H9 (cell line): ENCODE results near the gene OLFM1. TPM values are rescaled to one million over a fixed set of nuclear protein-coding genes. Genes with fewer than 3 reads are reported as not detected.

Source experiments
- DNase-seq: peaks from one replicate; pipeline ENCODE4 v3.0.0-alpha.2; 2017
- H2AFZ ChIP-seq: one replicate; pipeline ENCODE4 v1.6.1; 2013; ENCODE audit warnings: mild to moderate bottlenecking, low read length, control low read depth, moderate library complexity
- H2AK5ac ChIP-seq: 2 replicates; pipeline ENCODE4 v1.6.1; 2013; ENCODE audit warnings: low read length, control low read depth, mixed read lengths; ENCODE audit not compliant: insufficient read length
- H2BK120ac ChIP-seq: one replicate; pipeline ENCODE4 v1.6.1; 2013; ENCODE audit warnings: low read depth, mild to moderate bottlenecking, low read length, control low read depth, inconsistent platforms; ENCODE audit not compliant: poor library complexity, severe bottlenecking
- H2BK12ac ChIP-seq: 2 replicates; pipeline ENCODE4 v1.6.1; 2013; ENCODE audit warnings: low read length, control low read depth, mixed read lengths, low read depth; ENCODE audit not compliant: insufficient read length
- H2BK15ac ChIP-seq: 2 replicates; pipeline ENCODE4 v1.6.1; 2013; ENCODE audit warnings: low read depth, low read length, control low read depth
- H2BK20ac ChIP-seq: one replicate; pipeline ENCODE4 v1.6.1; 2013; ENCODE audit warnings: low read depth, mild to moderate bottlenecking, low read length, control low read depth, inconsistent platforms; ENCODE audit not compliant: poor library complexity, severe bottlenecking
- H2BK5ac ChIP-seq: 2 replicates; pipeline ENCODE4 v1.6.1; 2013; ENCODE audit warnings: low read length, control low read depth, mixed read lengths; ENCODE audit not compliant: insufficient read length
- H3K14ac ChIP-seq: 2 replicates; pipeline ENCODE4 v1.6.1; 2013; ENCODE audit warnings: low read length, control low read depth; ENCODE audit not compliant: insufficient read depth
- H3K18ac ChIP-seq: 2 replicates; pipeline ENCODE4 v1.6.1; 2013; ENCODE audit warnings: low read depth, mild to moderate bottlenecking, mixed read lengths, low read length, control low read depth; ENCODE audit not compliant: insufficient read length
- H3K23ac ChIP-seq: 2 replicates; pipeline ENCODE4 v1.6.1; 2013; ENCODE audit warnings: low read length, control low read depth, mixed read lengths, low read depth; ENCODE audit not compliant: insufficient read length
- H3K23me2 ChIP-seq: 2 replicates; pipeline ENCODE4 v1.6.1; 2013; ENCODE audit warnings: low read depth, mild to moderate bottlenecking, mixed read lengths, low read length, control low read depth; ENCODE audit not compliant: insufficient read length, poor library complexity, severe bottlenecking
- H3K27ac ChIP-seq: 2 replicates; pipeline ENCODE4 v1.5.1; 2013; ENCODE audit warnings: low read length, control low read depth, mixed read lengths, low read depth; ENCODE audit not compliant: insufficient read length
- H3K27me3 ChIP-seq: 2 replicates; pipeline ENCODE4 v1.6.1; 2013; ENCODE audit warnings: low read length, control low read depth, inconsistent platforms; ENCODE audit not compliant: insufficient read depth
- H3K4ac ChIP-seq: 2 replicates; pipeline ENCODE4 v1.6.1; 2013; ENCODE audit warnings: low read depth, mild to moderate bottlenecking, control low read depth, inconsistent platforms, low read length, moderate library complexity
- H3K4me1 ChIP-seq: 2 replicates; pipeline ENCODE4 v1.6.1; 2013; ENCODE audit warnings: low read length, control low read depth, inconsistent platforms; ENCODE audit not compliant: insufficient read depth
- H3K4me2 ChIP-seq: 2 replicates; pipeline ENCODE4 v1.6.1; 2013; ENCODE audit warnings: low read length, control low read depth, mixed read lengths; ENCODE audit not compliant: insufficient read length, insufficient read depth
- H3K56ac ChIP-seq: 2 replicates; pipeline ENCODE4 v1.6.1; 2013; ENCODE audit warnings: low read depth, mild to moderate bottlenecking, mixed read lengths, low read length, control low read depth; ENCODE audit not compliant: insufficient read length
- H3K79me1 ChIP-seq: 2 replicates; pipeline ENCODE4 v1.6.1; 2013; ENCODE audit warnings: low read depth, mild to moderate bottlenecking, moderate library complexity, low read length, control low read depth, inconsistent platforms; ENCODE audit not compliant: insufficient read depth, poor library complexity, severe bottlenecking
- H3K79me2 ChIP-seq: 2 replicates; pipeline ENCODE4 v1.6.1; 2013; ENCODE audit warnings: low read length, control low read depth, inconsistent platforms; ENCODE audit not compliant: insufficient read depth
- H3K9ac ChIP-seq: 2 replicates; pipeline ENCODE4 v1.6.1; 2013; ENCODE audit warnings: low read length, control low read depth, mixed read lengths; ENCODE audit not compliant: insufficient read length; ENCODE audit errors: extremely low read depth
- H3K9me3 ChIP-seq: one replicate; pipeline ENCODE4 v1.6.1; 2013; ENCODE audit warnings: low read depth, low read length, inconsistent platforms; ENCODE audit not compliant: control insufficient read depth
- H3T11ph ChIP-seq: one replicate; pipeline ENCODE4 v1.6.1; 2013; ENCODE audit warnings: mild to moderate bottlenecking, low read length, control low read depth, inconsistent platforms
- H4K20me1 ChIP-seq: one replicate; pipeline ENCODE4 v1.6.1; 2013; ENCODE audit not compliant: control insufficient read depth, insufficient read length, insufficient read depth
- H4K5ac ChIP-seq: 2 replicates; pipeline ENCODE4 v1.6.1; 2013; ENCODE audit warnings: low read depth, mild to moderate bottlenecking, mixed read lengths, low read length, control low read depth; ENCODE audit not compliant: insufficient read length
- H4K8ac ChIP-seq: replicated peaks from 2 replicates; pipeline ENCODE4 v1.6.1; 2013; ENCODE audit warnings: low read length, control low read depth, mixed read lengths, low read depth; ENCODE audit not compliant: insufficient read length
- H4K91ac ChIP-seq: 2 replicates; pipeline ENCODE4 v1.6.1; 2013; ENCODE audit warnings: low read depth, mild to moderate bottlenecking, moderate library complexity, mixed read lengths, low read length, control low read depth; ENCODE audit not compliant: insufficient read length
- H3K27ac Mint-ChIP-seq, 3 experiments: 2 replicates in 2 of 3; 3 replicates in 1 of 3; pipeline ENCODE4 v1.8.0; 2020 to 2021; ENCODE audit warnings: mixed read lengths in 3 of 3, mild to moderate bottlenecking in 1 of 3, moderate library complexity in 1 of 3
- H3K27me3 Mint-ChIP-seq: 2 replicates; pipeline ENCODE4 v1.8.0; 2021; ENCODE audit warnings: low read depth, mild to moderate bottlenecking, moderate library complexity, mixed read lengths
- H3K36me3 Mint-ChIP-seq, 3 experiments: 2 replicates in 2 of 3; 3 replicates in 1 of 3; pipeline ENCODE4 v1.8.0; 2020 to 2021; ENCODE audit warnings: low read depth in 3 of 3, mixed read lengths in 3 of 3; ENCODE audit not compliant: insufficient read depth in 1 of 3
- H3K4me1 Mint-ChIP-seq, 2 experiments: 2 replicates each; pipeline ENCODE4 v1.8.0; 2020; ENCODE audit warnings: mixed read lengths in 2 of 2
- H3K4me3 Mint-ChIP-seq, 2 experiments: 2 replicates in 1 of 2; 3 replicates in 1 of 2; pipeline ENCODE4 v1.8.0; 2020 to 2021; ENCODE audit warnings: mild to moderate bottlenecking in 2 of 2, mixed read lengths in 2 of 2, moderate library complexity in 1 of 2
- H3K9me3 Mint-ChIP-seq, 2 experiments: 2 replicates in 1 of 2; 3 replicates in 1 of 2; pipeline ENCODE4 v1.8.0; 2020; ENCODE audit warnings: mild to moderate bottlenecking in 2 of 2, mixed read lengths in 2 of 2, moderate library complexity in 1 of 2
- CTCF ChIP-seq: fragments of 200-600 bp; sonication (generic); conservative IDR thresholded peaks from 3 replicates; pipeline ENCODE4 v1.8.0; 2021; ENCODE audit warnings: antibody characterized with exemption, mild to moderate bottlenecking
- WGBS: extraction: QIAGEN DNeasy Blood & Tissue Kit; methylation state at CpG from one replicate; pipeline ENCODE4 v1.1.7; 2013; ENCODE audit warnings: missing lambda C conversion rate, low lambda C conversion rate, mixed read lengths; ENCODE audit not compliant: insufficient read length; ENCODE audit errors: extremely low coverage; 5-methylcytosine and 5-hydroxymethylcytosine counted together
- total RNA-seq: library from RNA; stranded (reverse); gene quantifications from 2 replicates; pipeline ENCODE4 v1.2.1, GENCODE V29; 2021

OLFM1 gene
- total RNA-seq, 1 experiment from 2014 or later: 34.1 TPM

DNA sequence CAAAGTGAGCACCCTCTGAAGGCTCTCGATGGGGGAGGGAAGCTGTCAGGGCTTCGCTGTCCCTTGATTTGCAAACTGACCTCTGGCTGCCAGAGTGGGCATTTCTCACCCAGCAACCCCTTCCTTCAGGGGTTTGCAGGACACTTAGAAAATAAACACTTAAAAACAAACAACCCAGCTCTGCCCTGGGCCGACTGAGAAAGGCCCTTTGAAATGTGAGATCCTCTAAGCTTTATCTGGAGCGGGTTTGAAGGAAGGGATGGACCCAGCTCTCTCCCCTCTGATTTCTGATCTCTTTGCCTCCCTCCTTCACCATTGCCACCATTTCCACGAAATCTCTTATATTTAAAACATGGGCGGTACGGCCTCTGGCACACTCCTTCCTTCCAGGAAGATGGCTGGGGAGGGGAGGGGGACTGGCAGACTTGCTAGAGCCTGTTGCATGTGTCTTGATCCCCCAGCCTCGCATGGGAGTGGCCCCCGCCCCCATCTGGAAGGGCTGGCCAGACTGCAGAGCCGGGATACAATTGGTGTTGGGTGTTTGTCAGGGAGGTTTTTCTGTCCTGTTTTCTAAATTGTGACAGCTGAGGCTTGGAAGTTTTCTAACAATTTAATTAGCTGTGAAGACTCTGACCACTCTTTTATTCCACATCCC is 20.2 kb downstream of the OLFM1 start:
- no peaks in the 10 kb centered on the region for H3K27me3 Mint-ChIP-seq
- no peaks in the 10 kb centered on the region for H3K79me2 ChIP-seq
- no peak overlapping the region for H2BK120ac ChIP-seq
- no peaks in the 10 kb centered on the region for H3K4me1 ChIP-seq
- no peak overlapping the region for H2BK5ac ChIP-seq
- no peak overlapping the region for H4K91ac ChIP-seq
- no peak overlapping the region for H2BK15ac ChIP-seq
- H3K9me3 ChIP-seq: no peaks in the 10 kb centered on the region
- H3K9ac ChIP-seq: no peak overlapping the region
- no peak overlapping the region for H3K23ac ChIP-seq
- H3K79me1 ChIP-seq: no peaks in the 10 kb centered on the region
- H3K4ac ChIP-seq: no peak overlapping the region
- no peak overlapping the region for H3K27ac ChIP-seq
- no peak for TF ChIP-seq CTCF
- no peak overlapping the region for H4K8ac ChIP-seq
- no peak overlapping the region for H3T11ph ChIP-seq
- H3K14ac ChIP-seq: no peak overlapping the region
- no peak overlapping the region for H2BK20ac ChIP-seq
- DNase-seq: no peak
- H4K5ac ChIP-seq: no peak overlapping the region
- H3K4me3 Mint-ChIP-seq: no peak overlapping the region; a peak in 1 of 5 replicates
- H3K36me3 Mint-ChIP-seq: peaks cover 0 to 17% (median 8%) of the 10 kb centered on the region in 3 experiments; a peak in 5 of 7 replicates
- H2BK12ac ChIP-seq: no peak overlapping the region
- no peak overlapping the region for H3K18ac ChIP-seq
- no peak overlapping the region for H2AK5ac ChIP-seq
- no peak overlapping the region for H3K56ac ChIP-seq
- no CpG with 5 or more reads among the region's 10 CpGs for WGBS
- H3K27ac Mint-ChIP-seq: peak overlapping the region in 2 of 3 experiments; percentile 21 to 40; a peak in 2 of 7 replicates
- no peak overlapping the region for H2AFZ ChIP-seq
- no peaks in the 10 kb centered on the region for H3K9me3 Mint-ChIP-seq
- H4K20me1 ChIP-seq: no peaks in the 10 kb centered on the region
- peaks cover 18 to 21% of the 10 kb centered on the region in 2 experiments for H3K4me1 Mint-ChIP-seq
- H3K4me2 ChIP-seq: no peak overlapping the region
- H3K27me3 ChIP-seq: no peaks in the 10 kb centered on the region
- H3K23me2 ChIP-seq: peaks cover 2% of the 10 kb centered on the region
